KMS-11 (cell line): Measurements from ENCODE around the gene ARPC5L.

Experiments
- H2AFZ ChIP-seq: fragments of 200-600 bp; sonication (generic); 2 replicates; pipeline ENCODE4 v1.6.1; 2016; ENCODE audit warnings: antibody characterized with exemption, mixed run types, low read depth
- H3K27ac ChIP-seq: fragments of 200-600 bp; sonication (generic); 2 replicates; pipeline ENCODE4 v1.6.1; 2016; ENCODE audit warnings: mild to moderate bottlenecking, mixed run types
- H3K27me3 ChIP-seq: fragments of 200-600 bp; sonication (generic); 2 replicates; pipeline ENCODE4 v1.6.1; 2017; ENCODE audit warnings: mild to moderate bottlenecking, low read depth, mixed run types, moderate library complexity; ENCODE audit not compliant: insufficient read depth
- H3K36me3 ChIP-seq: fragments of 200-600 bp; sonication (generic); 2 replicates; pipeline ENCODE4 v1.6.1; 2017; ENCODE audit warnings: mild to moderate bottlenecking, mixed run types; ENCODE audit not compliant: insufficient read depth
- H3K4me1 ChIP-seq: fragments of 200-600 bp; sonication (generic); 2 replicates; pipeline ENCODE4 v1.6.1; 2016; ENCODE audit warnings: mild to moderate bottlenecking, low read depth, mixed run types; ENCODE audit not compliant: poor library complexity, severe bottlenecking
- H3K4me2 ChIP-seq: fragments of 200-600 bp; sonication (generic); 2 replicates; pipeline ENCODE4 v1.7.0; 2016; ENCODE audit warnings: mild to moderate bottlenecking, mixed run types
- H3K4me3 ChIP-seq: fragments of 200-600 bp; sonication (generic); IDR thresholded peaks from 2 replicates; pipeline ENCODE4 v1.6.1; 2017; ENCODE audit warnings: low read depth, low read length, mixed read lengths; ENCODE audit not compliant: insufficient read depth
- H3K79me2 ChIP-seq: fragments of 200-600 bp; sonication (generic); 2 replicates; pipeline ENCODE4 v1.6.1; 2016; ENCODE audit warnings: low read depth, mixed run types; ENCODE audit not compliant: insufficient read depth
- H3K9ac ChIP-seq: fragments of 200-600 bp; sonication (generic); 2 replicates; pipeline ENCODE4 v1.6.1; 2016; ENCODE audit warnings: mild to moderate bottlenecking, mixed run types
- H4K20me1 ChIP-seq: fragments of 200-600 bp; sonication (generic); 2 replicates; pipeline ENCODE4 v1.6.1; 2016; ENCODE audit warnings: mild to moderate bottlenecking, mixed run types; ENCODE audit not compliant: insufficient read depth
- TF ChIP-seq, protein P1 (sequence below): fragments of 200-600 bp; sonication (generic); conservative IDR thresholded peaks from 2 replicates; pipeline ENCODE4 v1.6.1; 2017; ENCODE audit warnings: low read depth, mild to moderate bottlenecking, antibody characterized with exemption, low read length, moderate library complexity, mixed read lengths

Gene ARPC5L

DNA sequence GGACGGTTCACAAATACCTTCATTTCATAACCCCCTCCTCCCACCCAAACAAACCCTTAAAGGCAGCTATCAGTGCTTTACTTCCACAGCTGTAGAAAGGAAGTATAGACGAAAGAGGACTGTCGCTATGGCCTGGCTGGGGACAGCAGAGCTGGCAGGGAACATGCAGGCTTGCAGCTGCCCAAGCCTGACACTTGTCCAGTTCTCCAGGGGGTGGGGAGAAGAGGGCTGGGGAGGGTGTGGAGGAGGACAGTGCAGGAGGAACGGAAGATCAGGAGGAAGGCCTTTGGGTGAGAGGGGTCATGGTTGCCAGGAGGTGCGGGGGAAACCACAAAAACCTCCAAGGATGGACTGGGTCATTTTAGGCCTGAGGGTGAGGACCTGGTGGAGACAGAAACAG lies 25.9 kb downstream of the ARPC5L start:
- no peaks in the 10 kb centered on the region for H3K36me3 ChIP-seq
- H3K4me2 ChIP-seq: no peak overlapping the region
- no peak overlapping the region for H3K4me3 ChIP-seq
- H3K9ac ChIP-seq: no peak overlapping the region
- H3K79me2 ChIP-seq: no peaks in the 10 kb centered on the region
- no peaks in the 10 kb centered on the region for H4K20me1 ChIP-seq
- TF ChIP-seq, protein P1, sequence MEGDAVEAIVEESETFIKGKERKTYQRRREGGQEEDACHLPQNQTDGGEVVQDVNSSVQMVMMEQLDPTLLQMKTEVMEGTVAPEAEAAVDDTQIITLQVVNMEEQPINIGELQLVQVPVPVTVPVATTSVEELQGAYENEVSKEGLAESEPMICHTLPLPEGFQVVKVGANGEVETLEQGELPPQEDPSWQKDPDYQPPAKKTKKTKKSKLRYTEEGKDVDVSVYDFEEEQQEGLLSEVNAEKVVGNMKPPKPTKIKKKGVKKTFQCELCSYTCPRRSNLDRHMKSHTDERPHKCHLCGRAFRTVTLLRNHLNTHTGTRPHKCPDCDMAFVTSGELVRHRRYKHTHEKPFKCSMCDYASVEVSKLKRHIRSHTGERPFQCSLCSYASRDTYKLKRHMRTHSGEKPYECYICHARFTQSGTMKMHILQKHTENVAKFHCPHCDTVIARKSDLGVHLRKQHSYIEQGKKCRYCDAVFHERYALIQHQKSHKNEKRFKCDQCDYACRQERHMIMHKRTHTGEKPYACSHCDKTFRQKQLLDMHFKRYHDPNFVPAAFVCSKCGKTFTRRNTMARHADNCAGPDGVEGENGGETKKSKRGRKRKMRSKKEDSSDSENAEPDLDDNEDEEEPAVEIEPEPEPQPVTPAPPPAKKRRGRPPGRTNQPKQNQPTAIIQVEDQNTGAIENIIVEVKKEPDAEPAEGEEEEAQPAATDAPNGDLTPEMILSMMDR: no peak
- no peak overlapping the region for H2AFZ ChIP-seq
- H3K27ac ChIP-seq: no peak overlapping the region
- no peaks in the 10 kb centered on the region for H3K27me3 ChIP-seq
- no peaks in the 10 kb centered on the region for H3K4me1 ChIP-seq

DNA sequence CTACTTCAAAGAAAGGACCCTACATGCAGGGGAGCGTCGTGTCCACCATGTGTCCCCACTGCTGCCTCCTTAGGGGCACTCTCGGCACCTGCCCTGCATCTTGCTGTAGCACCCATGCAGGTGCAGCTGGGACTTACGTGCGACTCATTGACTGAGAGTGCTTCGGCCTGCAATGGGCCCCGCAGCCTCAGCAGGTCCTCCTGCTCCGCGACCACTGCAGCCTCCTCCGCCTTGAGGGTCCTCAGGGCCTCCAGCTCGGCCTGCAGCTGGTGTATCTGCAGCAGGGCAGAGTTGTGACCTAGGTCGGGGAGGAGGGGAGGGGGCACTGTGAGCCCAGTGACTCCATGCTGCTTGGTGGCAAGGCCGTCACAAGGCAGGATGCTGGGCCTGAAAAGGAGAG lies 27.1 kb downstream of the ARPC5L start:
- no peak overlapping the region for H3K9ac ChIP-seq

DNA sequence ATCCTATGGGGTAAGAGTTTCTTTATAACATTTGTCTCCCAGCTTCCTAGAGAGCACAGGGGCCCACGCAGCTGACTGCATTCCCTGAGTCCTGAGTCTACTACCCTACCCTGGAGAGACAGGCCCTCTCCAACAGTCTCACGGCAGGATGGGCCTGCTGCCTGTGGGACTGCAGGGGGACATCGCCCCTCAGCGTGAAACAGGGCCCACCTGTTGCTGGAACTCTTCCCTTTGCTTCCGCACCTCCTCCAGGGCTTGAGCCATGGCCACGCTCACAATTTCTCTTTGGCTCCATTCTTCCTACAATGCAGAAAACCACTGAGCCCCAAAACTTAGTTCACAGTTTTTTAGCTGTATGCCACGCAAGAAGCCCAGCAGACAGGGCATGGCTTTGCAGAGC lies 28.2 kb downstream of the ARPC5L start:
- Histone ChIP-seq H3K4me1 (no peaks in the 10 kb centered on the region), H4K20me1 (no peaks in the 10 kb centered on the region), H3K27ac (no peak overlapping the region), H3K27me3 (no peaks in the 10 kb centered on the region), H3K9ac (no peak overlapping the region), H3K4me2 (no peak overlapping the region), H3K36me3 (no peaks in the 10 kb centered on the region), H3K79me2 (no peaks in the 10 kb centered on the region), H2AFZ (no peak overlapping the region), H3K4me3 (no peak overlapping the region)
- TF ChIP-seq, protein P1: no peak

More for the DNA sequence above, 27.1 kb downstream of the ARPC5L start:
- no peak overlapping the region for H3K4me2 ChIP-seq
- no peaks in the 10 kb centered on the region for H3K27me3 ChIP-seq
- no peaks in the 10 kb centered on the region for H3K79me2 ChIP-seq
- no peaks in the 10 kb centered on the region for H3K36me3 ChIP-seq
- no peak overlapping the region for H3K27ac ChIP-seq
- H4K20me1 ChIP-seq: no peaks in the 10 kb centered on the region
- no peak overlapping the region for H2AFZ ChIP-seq
- TF ChIP-seq, protein P1: no peak
- no peaks in the 10 kb centered on the region for H3K4me1 ChIP-seq
- no peak overlapping the region for H3K4me3 ChIP-seq

DNA sequence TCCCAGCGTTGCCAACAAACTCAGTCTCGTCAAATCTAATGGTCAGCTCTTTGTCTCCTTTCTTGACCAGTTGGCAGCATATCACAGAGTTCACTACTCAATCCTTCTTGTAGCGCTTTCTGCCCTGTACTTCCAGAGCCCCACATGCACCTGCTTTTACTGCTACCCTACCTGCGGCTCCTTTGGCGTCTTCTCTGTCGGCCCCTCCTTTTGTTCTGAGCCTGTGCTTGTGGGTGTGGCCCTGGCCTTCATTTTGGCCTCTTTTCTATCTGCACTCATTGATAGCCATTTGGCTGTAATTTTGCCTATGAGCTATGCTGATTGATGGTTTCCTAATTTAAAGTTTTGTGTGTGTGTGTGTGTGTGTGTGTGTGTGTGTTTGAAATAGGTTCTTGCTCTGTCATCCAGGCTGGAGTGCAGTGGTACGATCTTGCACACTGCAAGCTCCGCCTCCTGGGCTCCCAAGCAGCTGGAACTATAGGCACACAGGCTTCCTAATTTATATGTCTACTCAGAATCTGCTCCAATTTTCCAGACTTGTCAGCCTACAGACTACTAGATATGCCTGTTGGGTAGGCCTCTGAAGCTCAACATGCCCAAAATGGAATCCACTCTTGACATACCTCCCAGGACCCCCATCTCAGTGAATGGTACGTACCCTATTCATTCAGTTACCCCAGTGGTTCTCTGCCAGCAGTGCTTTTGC lies 32.3 kb downstream of the ARPC5L start:
- TF ChIP-seq, protein P1: no peak
- H3K4me2 ChIP-seq: no peak overlapping the region

More for the DNA sequence above, 32.3 kb downstream of the ARPC5L start:
- H3K36me3 ChIP-seq: no peaks in the 10 kb centered on the region
- no peak overlapping the region for H2AFZ ChIP-seq
- no peaks in the 10 kb centered on the region for H3K79me2 ChIP-seq
- no peaks in the 10 kb centered on the region for H3K4me1 ChIP-seq
- no peaks in the 10 kb centered on the region for H4K20me1 ChIP-seq
- H3K4me3 ChIP-seq: no peak overlapping the region
- H3K27me3 ChIP-seq: no peaks in the 10 kb centered on the region
- H3K27ac ChIP-seq: no peak overlapping the region
- H3K9ac ChIP-seq: no peak overlapping the region
